Caco-2 (cell line): Measurements from ENCODE around the gene PHC2. TPM values are rescaled to one million over a fixed set of nuclear protein-coding genes. Genes with fewer than 3 reads are reported as not detected.

Experiments
- BruUV-seq: library from RNA; stranded (reverse); fragments of 400-500 nt; replicated peaks from 2 replicates; lab custom pipeline; 2021; lab: Mats Ljungman, UMichigan
- CTCF ChIA-PET: fragments of 300-600 bp; sonication (Branson Sonifier 250); formaldehyde crosslinking; loops from one replicate; lab custom pipeline; 2022; ENCODE audit warnings: antibody characterized with exemption; lab: Charles Lee
- POLR2A ChIA-PET: fragments of 300-600 bp; sonication (Branson Sonifier 250); formaldehyde crosslinking; loops from one replicate; lab custom pipeline; 2022; ENCODE audit warnings: antibody characterized with exemption; lab: Charles Lee
- DNase-seq, 2 experiments: peaks; one replicate each; pipeline versions ENCODE4 v3.0.0 to v3.0.0-alpha.2; 2020 to 2022
- H3K27me3 ChIP-seq: replicated peaks from 2 replicates; pipeline ENCODE4 v1.6.0; 2011; ENCODE audit warnings: low read length; ENCODE audit not compliant: control insufficient read depth, insufficient read depth
- H3K36me3 ChIP-seq: 2 replicates; pipeline ENCODE4 v1.5.1; 2011; ENCODE audit warnings: low read length; ENCODE audit not compliant: control insufficient read depth, insufficient read depth
- H3K4me1 ChIP-seq: fragments of 250-450 bp; sonication (Bioruptor Pico); 2 replicates; pipeline ENCODE4 v1.5.1; 2020; ENCODE audit warnings: mild to moderate bottlenecking
- H3K4me3 ChIP-seq: 2 replicates; pipeline ENCODE4 v1.5.1; 2011; ENCODE audit warnings: low read depth, mild to moderate bottlenecking, control low read depth, low read length
- H3K9me3 ChIP-seq: fragments of 250-450 bp; sonication (Bioruptor Pico); 2 replicates; pipeline ENCODE4 v1.5.1; 2020; ENCODE audit warnings: mild to moderate bottlenecking, moderate library complexity
- H3K27ac Mint-ChIP-seq: one replicate; pipeline ENCODE4 v1.8.0; 2022; ENCODE audit warnings: mixed read lengths; ENCODE audit not compliant: unreplicated experiment
- H3K27me3 Mint-ChIP-seq: one replicate; pipeline ENCODE4 v1.8.0; 2022; ENCODE audit warnings: mixed read lengths; ENCODE audit not compliant: insufficient read depth, unreplicated experiment
- H3K36me3 Mint-ChIP-seq: one replicate; pipeline ENCODE4 v1.8.0; 2022; ENCODE audit warnings: mild to moderate bottlenecking, mixed read lengths; ENCODE audit not compliant: insufficient read depth, unreplicated experiment
- H3K4me1 Mint-ChIP-seq: one replicate; pipeline ENCODE4 v1.8.0; 2022; ENCODE audit warnings: low read depth, mixed read lengths; ENCODE audit not compliant: unreplicated experiment
- H3K4me3 Mint-ChIP-seq: one replicate; pipeline ENCODE4 v1.8.0; 2022; ENCODE audit warnings: mild to moderate bottlenecking, moderate library complexity, mixed read lengths; ENCODE audit not compliant: unreplicated experiment
- H3K9me3 Mint-ChIP-seq: one replicate; pipeline ENCODE4 v1.8.0; 2022; ENCODE audit warnings: mixed read lengths; ENCODE audit not compliant: unreplicated experiment
- CTCF ChIP-seq, 2 experiments: fragments of 200-600 bp in 1 of 2; IDR thresholded peaks; 1 replicate in 1 of 2; 2 replicates in 1 of 2; pipeline versions ENCODE4 v1.5.1 to v1.8.0; 2011 to 2022; ENCODE audit warnings: antibody characterized with exemption in 1 of 2, control low read depth in 1 of 2, inconsistent platforms in 1 of 2, low read depth in 1 of 2, low read length in 1 of 2, mild to moderate bottlenecking in 1 of 2, moderate library complexity in 1 of 2; ENCODE audit not compliant: insufficient read depth in 1 of 2, severe bottlenecking in 1 of 2, unreplicated experiment in 1 of 2
- intact Hi-C: fragments of 100-400 bp; cut with micrococcal nuclease; formaldehyde crosslinking; loops from one replicate; pipeline ENCODE4 v1.10.0; 2022; ENCODE audit not compliant: unreplicated experiment
- total RNA-seq: library from RNA; stranded (reverse); gene quantifications from 2 replicates; pipeline ENCODE4 v1.2.3, GENCODE V29; 2022

The PHC2 gene
- total RNA-seq, 1 experiment from 2014 or later = 35.2 TPM

- Histone ChIP-seq H3K27me3 (no peaks in the 10 kb centered on the region), H3K4me3 (peak overlapping the region; percentile 73), H3K9me3 (no peaks in the 10 kb centered on the region), H3K4me1 (peaks cover 22% of the 10 kb centered on the region), H3K36me3 (no peaks in the 10 kb centered on the region)
- no TSS peak for BruUV-seq
- H3K36me3 Mint-ChIP-seq = peaks cover 13% of the 10 kb centered on the region
- peaks cover 33% of the 10 kb centered on the region for H3K4me1 Mint-ChIP-seq
- no peak for TF ChIP-seq CTCF (IDR thresholded peaks at IDR 0.05; ENCODE audit: insufficient read depth in 1 of 2, low read depth in 1 of 2, low read length in 1 of 2, severe bottlenecking in 1 of 2, unreplicated experiment in 1 of 2)
- no peaks in the 10 kb centered on the region for H3K9me3 Mint-ChIP-seq
- POLR2A ChIA-PET = interaction anchor here (0.6 kb wide), 2 partner anchors 20 to 81 kb away, joined by 3 to 8 read pairs; no protein-coding TSS in a partner anchor
- peak overlapping the region; percentile 79 for H3K4me3 Mint-ChIP-seq
- intact Hi-C loops = no loop called here
- H3K27ac Mint-ChIP-seq = peak overlapping the region; percentile 68
- H3K27me3 Mint-ChIP-seq = no peaks in the 10 kb centered on the region
- DNase-seq = peak; percentile 75 to 79
- CTCF ChIA-PET = interaction anchor here (0.7 to 0.8 kb wide), 2 partner anchors 54 to 536 kb away, joined by 3 to 4 read pairs; no protein-coding TSS in a partner anchor
These were observed 80.9 kb downstream of the PHC2 start for GRCh38 chr1:33349778-33350610.

GRCh38 chr1:33349081-33349759, 81.7 kb downstream of the PHC2 start:
- intact Hi-C loops = no loop called here
- Histone ChIP-seq H3K36me3 (no peaks in the 10 kb centered on the region), H3K4me3 (peak overlapping the region; percentile 73), H3K4me1 (peaks cover 22% of the 10 kb centered on the region), H3K9me3 (no peaks in the 10 kb centered on the region), H3K27me3 (no peaks in the 10 kb centered on the region)
- Mint-ChIP-seq H3K4me1 (peaks cover 33% of the 10 kb centered on the region), H3K36me3 (peaks cover 13% of the 10 kb centered on the region), H3K27me3 (no peaks in the 10 kb centered on the region), H3K4me3 (peak overlapping the region; percentile 88), H3K9me3 (no peaks in the 10 kb centered on the region), H3K27ac (peak overlapping the region; percentile 55)
- BruUV-seq = no TSS peak
- DNase-seq = peak in 1 of 2 experiments; percentile 30
- ChIA-PET POLR2A (interaction anchor here (0.6 kb wide), 2 partner anchors 21 to 81 kb away, joined by 3 to 8 read pairs; no protein-coding TSS in a partner anchor), CTCF (interaction anchor here (0.7 kb wide), 1 partner anchor 537 kb away, joined by 4 read pairs; no protein-coding TSS in a partner anchor)
- TF ChIP-seq CTCF (IDR thresholded peaks at IDR 0.05; ENCODE audit: insufficient read depth in 1 of 2, low read depth in 1 of 2, low read length in 1 of 2, severe bottlenecking in 1 of 2, unreplicated experiment in 1 of 2) = no peak

GRCh38 chr1:33348676-33349080, 82.2 kb downstream of the PHC2 start:
- intact Hi-C loops = no loop called here
- H3K4me1 ChIP-seq = peaks cover 22% of the 10 kb centered on the region
- Mint-ChIP-seq H3K27me3 (no peaks in the 10 kb centered on the region), H3K4me1 (peaks cover 33% of the 10 kb centered on the region), H3K4me3 (peak overlapping the region; percentile 88), H3K36me3 (peaks cover 13% of the 10 kb centered on the region), H3K27ac (peak overlapping the region; percentile 55), H3K9me3 (no peaks in the 10 kb centered on the region)
- POLR2A ChIA-PET = no interaction called here
- no TSS peak for BruUV-seq
- H3K4me3 ChIP-seq = peak overlapping the region; percentile 73
- no peaks in the 10 kb centered on the region for H3K27me3 ChIP-seq
- no peaks in the 10 kb centered on the region for H3K9me3 ChIP-seq
- no peak for DNase-seq
- no peak for TF ChIP-seq CTCF (IDR thresholded peaks at IDR 0.05; ENCODE audit: insufficient read depth in 1 of 2, low read depth in 1 of 2, low read length in 1 of 2, severe bottlenecking in 1 of 2, unreplicated experiment in 1 of 2)
- CTCF ChIA-PET = no interaction called here
- no peaks in the 10 kb centered on the region for H3K36me3 ChIP-seq
